GM23338 (cell line): ENCODE results near the gene FERMT3. TPM values are rescaled to one million over a fixed set of nuclear protein-coding genes. Genes with fewer than 3 reads are reported as not detected.

Experiments used
- ATAC-seq: fragments of 200-7000 bp; cut with Tn5 transposase; 3 replicates; pipeline ENCODE4 v1.9.1; 2020
- DNase-seq: peaks from one replicate; pipeline ENCODE4 v3.0.0-alpha.2; 2015; ENCODE audit warnings: low spot score
- H2AFZ ChIP-seq: fragments of 200-600 bp; sonication (generic); 2 replicates; pipeline ENCODE4 v1.8.0; 2016; ENCODE audit warnings: antibody characterized with exemption, mild to moderate bottlenecking, moderate library complexity
- H3F3A ChIP-seq: fragments of 200-600 bp; sonication (generic); replicated peaks from 2 replicates; pipeline ENCODE4 v1.8.0; 2017; ENCODE audit warnings: antibody characterized with exemption, mixed run types, low read depth
- H3K27ac ChIP-seq: fragments of 200-600 bp; sonication (generic); 2 replicates; pipeline ENCODE4 v1.6.1; 2016; ENCODE audit warnings: low read depth
- H3K27me3 ChIP-seq: fragments of 200-600 bp; sonication (generic); 2 replicates; pipeline ENCODE4 v1.8.0; 2016; ENCODE audit warnings: mild to moderate bottlenecking, mixed run types, moderate library complexity; ENCODE audit not compliant: insufficient read depth
- H3K36me3 ChIP-seq: fragments of 200-600 bp; sonication (generic); 2 replicates; pipeline ENCODE4 v1.8.0; 2016; ENCODE audit warnings: mild to moderate bottlenecking; ENCODE audit not compliant: insufficient read depth
- H3K4me1 ChIP-seq: fragments of 200-600 bp; sonication (generic); 2 replicates; pipeline ENCODE4 v1.8.0; 2016; ENCODE audit warnings: mild to moderate bottlenecking, moderate library complexity; ENCODE audit not compliant: insufficient read depth
- H3K4me2 ChIP-seq: fragments of 200-600 bp; sonication (generic); 2 replicates; pipeline ENCODE4 v1.7.1; 2017; ENCODE audit warnings: mixed run types
- H3K4me3 ChIP-seq: fragments of 200-600 bp; sonication (generic); 2 replicates; pipeline ENCODE4 v1.6.1; 2016; ENCODE audit warnings: mixed run types
- H3K79me2 ChIP-seq: fragments of 200-600 bp; sonication (generic); replicated peaks from 2 replicates; pipeline ENCODE4 v1.8.0; 2017; ENCODE audit warnings: mild to moderate bottlenecking; ENCODE audit not compliant: insufficient read depth
- H3K9me2 ChIP-seq: fragments of 200-600 bp; sonication (generic); 2 replicates; pipeline ENCODE4 v1.8.0; 2017; ENCODE audit not compliant: insufficient read depth
- H4K20me1 ChIP-seq: fragments of 200-600 bp; sonication (generic); replicated peaks from 2 replicates; pipeline ENCODE4 v1.8.0; 2017; ENCODE audit warnings: mild to moderate bottlenecking; ENCODE audit not compliant: insufficient read depth
- H3K27ac Mint-ChIP-seq: 2 replicates; pipeline ENCODE4 v1.8.0; 2020; ENCODE audit warnings: inconsistent platforms, mild to moderate bottlenecking, moderate library complexity, mixed read lengths
- H3K27me3 Mint-ChIP-seq: 3 replicates; pipeline ENCODE4 v1.8.0; 2022; ENCODE audit warnings: low read depth, mild to moderate bottlenecking, moderate library complexity, mixed read lengths, inconsistent platforms; ENCODE audit not compliant: insufficient read depth, poor library complexity
- H3K36me3 Mint-ChIP-seq: 3 replicates; pipeline ENCODE4 v1.8.0; 2021; ENCODE audit warnings: low read depth, mild to moderate bottlenecking, inconsistent platforms, moderate library complexity, mixed read lengths
- H3K4me1 Mint-ChIP-seq: 3 replicates; pipeline ENCODE4 v1.8.0; 2020; ENCODE audit warnings: mild to moderate bottlenecking, inconsistent platforms, mixed read lengths
- H3K4me3 Mint-ChIP-seq: 3 replicates; pipeline ENCODE4 v1.8.0; 2021; ENCODE audit warnings: moderate library complexity, mild to moderate bottlenecking, inconsistent platforms, mixed read lengths
- H3K9me3 Mint-ChIP-seq: 3 replicates; pipeline ENCODE4 v1.8.0; 2020; ENCODE audit warnings: moderate library complexity, mild to moderate bottlenecking, inconsistent platforms, mixed read lengths
- EZH2 ChIP-seq: fragments of 200-600 bp; sonication (generic); IDR thresholded peaks from one replicate; pipeline ENCODE4 v1.8.0; 2017; ENCODE audit warnings: antibody characterized with exemption, mild to moderate bottlenecking, low read depth; ENCODE audit not compliant: unreplicated experiment
- EZH2phosphoT487 ChIP-seq: fragments of 200-600 bp; sonication (generic); IDR thresholded peaks from one replicate; pipeline ENCODE4 v1.8.1; 2018; ENCODE audit warnings: antibody characterized with exemption; ENCODE audit not compliant: unreplicated experiment
- JUNB ChIP-seq: IDR thresholded peaks from one replicate; pipeline ENCODE4 v1.6.1; 2016; ENCODE audit warnings: antibody characterized with exemption; ENCODE audit not compliant: unreplicated experiment
- NANOG ChIP-seq: IDR thresholded peaks from 2 replicates; pipeline ENCODE4 v1.6.1; 2016; ENCODE audit warnings: antibody characterized with exemption, borderline replicate concordance
- POLR2AphosphoS5 ChIP-seq: IDR thresholded peaks from 2 replicates; pipeline ENCODE4 v1.6.1; 2016; ENCODE audit warnings: antibody characterized with exemption, low read depth
- STAT1 ChIP-seq: IDR thresholded peaks from one replicate; pipeline ENCODE4 v1.6.1; 2016; ENCODE audit warnings: antibody characterized with exemption; ENCODE audit not compliant: unreplicated experiment
- ZNF114 ChIP-seq: fragments of 250-450 bp; sonication (Bioruptor Pico); IDR thresholded peaks from 2 replicates; pipeline ENCODE4 v1.5.0; 2020; ENCODE audit warnings: mild to moderate bottlenecking, moderate library complexity
- ZNF331 ChIP-seq: fragments of 250-450 bp; sonication (Bioruptor Pico); IDR thresholded peaks from 2 replicates; pipeline ENCODE4 v1.5.0; 2020; ENCODE audit warnings: low read depth, mild to moderate bottlenecking, moderate library complexity
- polyA plus RNA-seq: library from polyadenylated mRNA; unstranded; fragments of >200 nt; fragmentation: Nextera tagmentation; extraction: Ambion mirVana; gene quantifications from 2 replicates; pipeline ENCODE4 v1.2.1, GENCODE V29; 2016
- total RNA-seq: library from RNA; depleted of rRNA; stranded (reverse); fragments of >200 nt; shearing (Covaris generic); gene quantifications from 2 replicates; pipeline ENCODE4 v1.2.3, GENCODE V29; 2014
- TF ChIP-seq, protein P1 (sequence below): fragments of 250-450 bp; sonication (Bioruptor Pico); IDR thresholded peaks from 2 replicates; pipeline ENCODE4 v1.5.0; 2020; ENCODE audit warnings: mild to moderate bottlenecking, moderate library complexity
- TF ChIP-seq, protein P2 (sequence below): IDR thresholded peaks from 2 replicates; pipeline ENCODE4 v1.6.1; 2016; ENCODE audit warnings: antibody characterized with exemption
- TF ChIP-seq, protein P3 (sequence below): IDR thresholded peaks from one replicate; pipeline ENCODE4 v1.6.1; 2018; ENCODE audit warnings: antibody characterized with exemption; ENCODE audit not compliant: unreplicated experiment

FERMT3 gene
- total and polyA plus RNA-seq, 2 experiments from 2014 or later: 1.5 to 1.6 TPM

DNA sequence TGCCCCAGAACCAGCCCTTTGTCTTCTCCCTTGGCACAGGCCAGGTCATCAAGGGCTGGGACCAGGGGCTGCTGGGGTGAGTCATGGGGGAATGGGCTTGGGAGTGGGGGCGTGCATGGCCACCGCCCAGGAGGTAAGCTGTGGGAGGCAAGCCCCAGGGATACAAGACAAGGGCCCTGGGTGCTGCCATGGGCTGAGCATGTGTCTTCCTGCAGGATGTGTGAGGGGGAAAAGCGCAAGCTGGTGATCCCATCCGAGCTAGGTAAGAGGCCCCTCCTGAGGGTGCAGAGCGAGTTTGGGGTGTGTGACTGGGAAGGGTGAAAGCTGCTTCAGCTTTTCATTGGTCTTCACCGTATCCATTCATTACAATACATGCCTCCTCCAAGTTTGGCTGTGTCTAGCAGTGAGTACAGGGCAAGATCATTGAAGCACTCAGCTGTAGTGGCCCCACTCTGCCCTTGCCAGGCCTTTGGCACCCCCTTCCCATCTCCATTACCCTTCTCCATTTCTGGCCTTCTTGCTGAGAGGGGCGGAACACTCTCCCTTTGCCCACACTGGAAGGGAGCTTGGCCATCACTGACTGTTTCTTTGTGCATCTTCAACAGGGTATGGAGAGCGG, 36.8 kb downstream of the FERMT3 start:
- peaks cover 26% of the 10 kb centered on the region for H3K79me2 ChIP-seq
- no peak for DNase-seq
- Mint-ChIP-seq H3K4me1 (peaks cover 34% of the 10 kb centered on the region), H3K36me3 (peaks cover 21% of the 10 kb centered on the region), H3K9me3 (no peaks in the 10 kb centered on the region), H3K4me3 (peak overlapping the region; percentile 93), H3K27ac (peak overlapping the region; percentile 43; the same call in 1 of the 2 replicates), H3K27me3 (peaks cover 33% of the 10 kb centered on the region)
- H4K20me1 ChIP-seq: no peaks in the 10 kb centered on the region; the same call in 1 of the 2 replicates
- no peaks in the 10 kb centered on the region for H3K36me3 ChIP-seq
- no peaks in the 10 kb centered on the region for H3K9me2 ChIP-seq
- no peak overlapping the region for H3K4me2 ChIP-seq
- no peak for ATAC-seq
- H3K27me3 ChIP-seq: no peaks in the 10 kb centered on the region
- peak overlapping the region; percentile 97; the same call in 1 of the 2 replicates for H3K4me3 ChIP-seq
- no peak for TF ChIP-seq EZH2phosphoT487
- TF ChIP-seq POLR2AphosphoS5: 0 out of 2 replicates have a peak, but pooled peaks have one; percentile 21
- H3F3A ChIP-seq: peaks cover 35% of the 10 kb centered on the region
- peak overlapping the region; percentile 19; the same call in 1 of the 2 replicates for H3K27ac ChIP-seq
- no peak overlapping the region for H2AFZ ChIP-seq
- peaks cover 24% of the 10 kb centered on the region for H3K4me1 ChIP-seq

DNA sequence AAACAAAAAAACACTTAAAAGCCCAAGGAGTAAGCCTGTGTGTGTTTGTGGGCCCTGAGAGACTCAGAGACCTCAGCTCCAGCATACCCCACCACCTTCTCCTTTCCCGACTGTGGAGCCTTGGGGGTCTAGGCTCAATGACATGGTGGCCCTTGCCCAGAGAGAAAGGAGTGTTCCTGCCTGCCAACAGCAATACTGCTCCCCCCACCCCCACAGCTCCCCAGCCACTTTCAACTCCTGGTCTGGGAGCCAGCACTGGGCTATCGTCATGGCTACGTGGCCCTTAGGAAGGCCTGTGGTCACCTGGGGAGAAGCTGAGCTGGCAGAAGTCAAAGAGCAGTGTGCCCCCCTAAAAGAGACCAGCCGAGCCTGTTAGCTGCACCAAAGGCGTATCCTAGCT, 37.6 kb downstream of the FERMT3 start:
- Mint-ChIP-seq H3K9me3 (no peaks in the 10 kb centered on the region), H3K27me3 (peaks cover 39% of the 10 kb centered on the region), H3K4me1 (peaks cover 42% of the 10 kb centered on the region), H3K4me3 (peak overlapping the region; percentile 93), H3K36me3 (peaks cover 17% of the 10 kb centered on the region), H3K27ac (no peak overlapping the region)
- DNase-seq (no peak), ATAC-seq (no peak)
- peaks cover 32% of the 10 kb centered on the region for H3K4me1 ChIP-seq
- H3K9me2 ChIP-seq: no peaks in the 10 kb centered on the region
- no peak overlapping the region for H3K4me3 ChIP-seq
- H2AFZ ChIP-seq: no peak overlapping the region
- peaks cover 41% of the 10 kb centered on the region for H3F3A ChIP-seq
- H3K79me2 ChIP-seq: peaks cover 26% of the 10 kb centered on the region
- H4K20me1 ChIP-seq: no peaks in the 10 kb centered on the region; the same call in 1 of the 2 replicates
- H3K36me3 ChIP-seq: no peaks in the 10 kb centered on the region
- no peak overlapping the region for H3K4me2 ChIP-seq
- no peaks in the 10 kb centered on the region for H3K27me3 ChIP-seq
- H3K27ac ChIP-seq: no peak overlapping the region
- TF ChIP-seq, protein P1, sequence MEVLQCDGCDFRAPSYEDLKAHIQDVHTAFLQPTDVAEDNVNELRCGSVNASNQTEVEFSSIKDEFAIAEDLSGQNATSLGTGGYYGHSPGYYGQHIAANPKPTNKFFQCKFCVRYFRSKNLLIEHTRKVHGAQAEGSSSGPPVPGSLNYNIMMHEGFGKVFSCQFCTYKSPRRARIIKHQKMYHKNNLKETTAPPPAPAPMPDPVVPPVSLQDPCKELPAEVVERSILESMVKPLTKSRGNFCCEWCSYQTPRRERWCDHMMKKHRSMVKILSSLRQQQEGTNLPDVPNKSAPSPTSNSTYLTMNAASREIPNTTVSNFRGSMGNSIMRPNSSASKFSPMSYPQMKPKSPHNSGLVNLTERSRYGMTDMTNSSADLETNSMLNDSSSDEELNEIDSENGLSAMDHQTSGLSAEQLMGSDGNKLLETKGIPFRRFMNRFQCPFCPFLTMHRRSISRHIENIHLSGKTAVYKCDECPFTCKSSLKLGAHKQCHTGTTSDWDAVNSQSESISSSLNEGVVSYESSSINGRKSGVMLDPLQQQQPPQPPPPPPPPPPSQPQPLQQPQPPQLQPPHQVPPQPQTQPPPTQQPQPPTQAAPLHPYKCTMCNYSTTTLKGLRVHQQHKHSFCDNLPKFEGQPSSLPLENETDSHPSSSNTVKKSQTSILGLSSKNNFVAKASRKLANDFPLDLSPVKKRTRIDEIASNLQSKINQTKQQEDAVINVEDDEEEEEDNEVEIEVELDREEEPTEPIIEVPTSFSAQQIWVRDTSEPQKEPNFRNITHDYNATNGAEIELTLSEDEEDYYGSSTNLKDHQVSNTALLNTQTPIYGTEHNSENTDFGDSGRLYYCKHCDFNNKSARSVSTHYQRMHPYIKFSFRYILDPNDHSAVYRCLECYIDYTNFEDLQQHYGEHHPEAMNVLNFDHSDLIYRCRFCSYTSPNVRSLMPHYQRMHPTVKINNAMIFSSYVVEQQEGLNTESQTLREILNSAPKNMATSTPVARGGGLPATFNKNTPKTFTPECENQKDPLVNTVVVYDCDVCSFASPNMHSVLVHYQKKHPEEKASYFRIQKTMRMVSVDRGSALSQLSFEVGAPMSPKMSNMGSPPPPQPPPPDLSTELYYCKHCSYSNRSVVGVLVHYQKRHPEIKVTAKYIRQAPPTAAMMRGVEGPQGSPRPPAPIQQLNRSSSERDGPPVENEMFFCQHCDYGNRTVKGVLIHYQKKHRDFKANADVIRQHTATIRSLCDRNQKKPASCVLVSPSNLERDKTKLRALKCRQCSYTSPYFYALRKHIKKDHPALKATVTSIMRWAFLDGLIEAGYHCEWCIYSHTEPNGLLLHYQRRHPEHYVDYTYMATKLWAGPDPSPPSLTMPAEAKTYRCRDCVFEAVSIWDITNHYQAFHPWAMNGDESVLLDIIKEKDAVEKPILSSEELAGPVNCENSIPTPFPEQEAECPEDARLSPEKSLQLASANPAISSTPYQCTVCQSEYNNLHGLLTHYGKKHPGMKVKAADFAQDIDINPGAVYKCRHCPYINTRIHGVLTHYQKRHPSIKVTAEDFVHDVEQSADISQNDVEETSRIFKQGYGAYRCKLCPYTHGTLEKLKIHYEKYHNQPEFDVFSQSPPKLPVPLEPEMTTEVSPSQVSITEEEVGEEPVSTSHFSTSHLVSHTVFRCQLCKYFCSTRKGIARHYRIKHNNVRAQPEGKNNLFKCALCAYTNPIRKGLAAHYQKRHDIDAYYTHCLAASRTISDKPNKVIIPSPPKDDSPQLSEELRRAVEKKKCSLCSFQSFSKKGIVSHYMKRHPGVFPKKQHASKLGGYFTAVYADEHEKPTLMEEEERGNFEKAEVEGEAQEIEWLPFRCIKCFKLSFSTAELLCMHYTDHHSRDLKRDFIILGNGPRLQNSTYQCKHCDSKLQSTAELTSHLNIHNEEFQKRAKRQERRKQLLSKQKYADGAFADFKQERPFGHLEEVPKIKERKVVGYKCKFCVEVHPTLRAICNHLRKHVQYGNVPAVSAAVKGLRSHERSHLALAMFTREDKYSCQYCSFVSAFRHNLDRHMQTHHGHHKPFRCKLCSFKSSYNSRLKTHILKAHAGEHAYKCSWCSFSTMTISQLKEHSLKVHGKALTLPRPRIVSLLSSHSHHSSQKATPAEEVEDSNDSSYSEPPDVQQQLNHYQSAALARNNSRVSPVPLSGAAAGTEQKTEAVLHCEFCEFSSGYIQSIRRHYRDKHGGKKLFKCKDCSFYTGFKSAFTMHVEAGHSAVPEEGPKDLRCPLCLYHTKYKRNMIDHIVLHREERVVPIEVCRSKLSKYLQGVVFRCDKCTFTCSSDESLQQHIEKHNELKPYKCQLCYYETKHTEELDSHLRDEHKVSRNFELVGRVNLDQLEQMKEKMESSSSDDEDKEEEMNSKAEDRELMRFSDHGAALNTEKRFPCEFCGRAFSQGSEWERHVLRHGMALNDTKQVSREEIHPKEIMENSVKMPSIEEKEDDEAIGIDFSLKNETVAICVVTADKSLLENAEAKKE (CRISPR knock-in tag): no peak
- TF ChIP-seq, protein P2, sequence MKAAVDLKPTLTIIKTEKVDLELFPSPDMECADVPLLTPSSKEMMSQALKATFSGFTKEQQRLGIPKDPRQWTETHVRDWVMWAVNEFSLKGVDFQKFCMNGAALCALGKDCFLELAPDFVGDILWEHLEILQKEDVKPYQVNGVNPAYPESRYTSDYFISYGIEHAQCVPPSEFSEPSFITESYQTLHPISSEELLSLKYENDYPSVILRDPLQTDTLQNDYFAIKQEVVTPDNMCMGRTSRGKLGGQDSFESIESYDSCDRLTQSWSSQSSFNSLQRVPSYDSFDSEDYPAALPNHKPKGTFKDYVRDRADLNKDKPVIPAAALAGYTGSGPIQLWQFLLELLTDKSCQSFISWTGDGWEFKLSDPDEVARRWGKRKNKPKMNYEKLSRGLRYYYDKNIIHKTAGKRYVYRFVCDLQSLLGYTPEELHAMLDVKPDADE: no peak
- no peak for TF ChIP-seq EZH2phosphoT487
- no peak for TF ChIP-seq JUNB
- no peak for TF ChIP-seq STAT1
- no peak for TF ChIP-seq POLR2AphosphoS5
- TF ChIP-seq, protein P3, sequence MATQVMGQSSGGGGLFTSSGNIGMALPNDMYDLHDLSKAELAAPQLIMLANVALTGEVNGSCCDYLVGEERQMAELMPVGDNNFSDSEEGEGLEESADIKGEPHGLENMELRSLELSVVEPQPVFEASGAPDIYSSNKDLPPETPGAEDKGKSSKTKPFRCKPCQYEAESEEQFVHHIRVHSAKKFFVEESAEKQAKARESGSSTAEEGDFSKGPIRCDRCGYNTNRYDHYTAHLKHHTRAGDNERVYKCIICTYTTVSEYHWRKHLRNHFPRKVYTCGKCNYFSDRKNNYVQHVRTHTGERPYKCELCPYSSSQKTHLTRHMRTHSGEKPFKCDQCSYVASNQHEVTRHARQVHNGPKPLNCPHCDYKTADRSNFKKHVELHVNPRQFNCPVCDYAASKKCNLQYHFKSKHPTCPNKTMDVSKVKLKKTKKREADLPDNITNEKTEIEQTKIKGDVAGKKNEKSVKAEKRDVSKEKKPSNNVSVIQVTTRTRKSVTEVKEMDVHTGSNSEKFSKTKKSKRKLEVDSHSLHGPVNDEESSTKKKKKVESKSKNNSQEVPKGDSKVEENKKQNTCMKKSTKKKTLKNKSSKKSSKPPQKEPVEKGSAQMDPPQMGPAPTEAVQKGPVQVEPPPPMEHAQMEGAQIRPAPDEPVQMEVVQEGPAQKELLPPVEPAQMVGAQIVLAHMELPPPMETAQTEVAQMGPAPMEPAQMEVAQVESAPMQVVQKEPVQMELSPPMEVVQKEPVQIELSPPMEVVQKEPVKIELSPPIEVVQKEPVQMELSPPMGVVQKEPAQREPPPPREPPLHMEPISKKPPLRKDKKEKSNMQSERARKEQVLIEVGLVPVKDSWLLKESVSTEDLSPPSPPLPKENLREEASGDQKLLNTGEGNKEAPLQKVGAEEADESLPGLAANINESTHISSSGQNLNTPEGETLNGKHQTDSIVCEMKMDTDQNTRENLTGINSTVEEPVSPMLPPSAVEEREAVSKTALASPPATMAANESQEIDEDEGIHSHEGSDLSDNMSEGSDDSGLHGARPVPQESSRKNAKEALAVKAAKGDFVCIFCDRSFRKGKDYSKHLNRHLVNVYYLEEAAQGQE: no peak
- no peak for TF ChIP-seq ZNF331
- TF ChIP-seq EZH2: no peak
- TF ChIP-seq ZNF114 (CRISPR knock-in tag): no peak
- TF ChIP-seq NANOG: no peak
